ENCODE measurements around the gene LRRC49.

LRRC49 gene

DNA sequence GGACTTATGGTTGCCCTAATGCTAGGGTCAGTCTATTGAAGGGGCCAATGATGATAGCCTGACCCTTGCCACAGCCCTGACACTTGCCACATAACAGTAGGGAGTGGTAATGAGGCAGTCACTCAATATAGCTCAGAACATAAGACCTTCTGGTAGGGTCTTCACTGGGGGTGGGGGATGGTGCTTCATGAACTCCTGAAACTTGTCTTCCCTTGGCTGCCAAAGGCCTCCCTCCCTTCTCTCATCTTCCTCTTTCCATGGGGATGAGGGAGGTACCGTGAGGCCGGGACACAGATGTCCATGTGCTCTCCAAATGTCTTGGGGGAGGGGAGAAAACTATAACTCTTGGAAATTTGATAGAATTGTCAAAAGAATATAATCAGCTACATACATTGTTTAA, 201.5 kb downstream of the LRRC49 start:
- no peak for DNase-seq

DNA sequence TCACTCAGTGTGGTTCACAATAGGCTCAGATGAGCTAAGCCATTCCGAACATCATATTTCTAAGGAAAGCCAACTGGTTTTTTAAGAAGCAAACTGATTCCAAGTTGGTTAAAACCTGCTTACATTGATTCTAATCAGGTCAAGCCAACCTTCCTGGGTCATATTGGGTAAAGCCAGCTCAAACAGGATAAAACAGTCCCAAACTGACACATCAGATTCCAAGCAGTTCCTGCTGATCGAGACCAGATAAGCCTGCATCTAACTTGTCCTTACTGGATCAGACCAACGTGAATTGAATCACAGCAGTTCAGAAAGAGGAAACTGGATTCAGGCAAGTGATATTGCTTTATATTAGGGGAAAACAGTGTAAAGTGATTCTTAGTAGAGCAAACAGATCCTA, 204.1 kb downstream of the LRRC49 start:
- no peak for DNase-seq

DNA sequence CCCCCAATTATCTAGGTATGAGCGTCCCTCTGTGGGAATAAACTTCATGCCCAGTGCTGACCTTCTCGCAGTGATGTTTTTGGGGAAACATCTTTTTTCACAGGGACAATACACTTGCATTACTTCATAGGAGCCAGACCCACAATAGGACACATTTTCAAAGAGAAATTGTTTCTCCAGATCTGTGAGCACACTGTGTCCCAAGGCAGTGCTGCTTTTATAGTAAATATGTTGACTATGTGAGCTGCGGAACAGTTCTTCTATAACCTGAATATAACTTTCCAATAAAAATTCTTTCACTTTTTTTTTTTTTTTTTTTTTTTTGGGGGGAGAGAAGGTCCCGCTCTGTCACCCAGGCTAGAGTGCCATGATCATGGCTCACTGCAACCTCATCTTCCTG, 205.3 kb downstream of the LRRC49 start:
- no peak for DNase-seq

DNA sequence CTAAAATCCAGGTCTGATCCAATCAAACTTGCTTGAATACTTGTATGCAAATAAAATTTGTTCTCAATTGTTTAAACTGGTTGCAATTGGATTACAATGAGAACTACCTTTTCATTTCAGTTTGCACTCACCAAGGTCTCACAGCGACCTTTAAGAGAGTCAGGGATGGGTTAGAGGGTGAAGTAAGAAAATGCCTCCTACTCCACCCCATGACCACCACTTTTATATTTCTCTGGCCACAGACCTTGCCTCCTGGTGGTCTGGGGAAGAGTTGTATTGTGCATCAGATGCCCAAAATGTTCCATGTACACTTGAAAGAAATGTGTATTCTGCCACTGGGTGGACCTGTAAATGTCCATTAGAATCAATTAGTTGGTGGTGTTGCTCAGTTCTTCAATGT, 206.3 kb downstream of the LRRC49 start:
- no peak for DNase-seq

All from NCI-H1417 (cell line).